ENCODE data around the gene TMEM184A.

- no peak for TF ChIP-seq POLR2A (IDR thresholded peaks at IDR 0.05)
- TF ChIP-seq CTCF (IDR thresholded peaks at IDR 0.05), result no peak
Measured at GRCh38 chr7:1541431-1542162, 14.4 kb downstream of the TMEM184A start.

All from sigmoid colon (tissue), 3 donors.